IMR-90 (cell line): ENCODE measurements around the gene DSN1. TPM values are rescaled to one million over a fixed set of nuclear protein-coding genes. Genes with fewer than 3 reads are reported as not detected.
A peak's percentile ranks its signal among the peaks of the same experiment; 100 is the strongest.

Experiments used
- ATAC-seq: fragments of 200-7000 bp; cut with Tn5 transposase; 2 replicates; pipeline ENCODE4 v1.9.1; 2020; ENCODE audit warnings: low read depth, mild to moderate bottlenecking, moderate library complexity
- BruUV-seq: library from RNA; stranded (reverse); fragments of 400-500 nt; replicated peaks from 2 replicates; lab custom pipeline; 2021; lab: Mats Ljungman, UMichigan
- CTCF ChIA-PET: fragments of 300-600 bp; formaldehyde crosslinking; extraction: SDS; loops from one replicate; lab custom pipeline; 2021; ENCODE audit warnings: antibody characterized with exemption; lab: Yijun Ruan, JAX
- POLR2A ChIA-PET: fragments of 300-600 bp; sonication (Branson Sonifier 250); formaldehyde crosslinking; loops from one replicate; lab custom pipeline; 2022; ENCODE audit warnings: antibody characterized with exemption; ENCODE audit not compliant: unreplicated experiment; lab: Charles Lee
- DNase-seq: peaks from one replicate; pipeline ENCODE4 v3.0.0; 2013
- H2AFZ ChIP-seq: replicated peaks from 2 replicates; pipeline ENCODE3; 2013; ENCODE audit warnings: low read length, mild to moderate bottlenecking; ENCODE audit not compliant: poor library complexity
- H2AK5ac ChIP-seq: 2 replicates; pipeline ENCODE4 v1.6.1; 2013; ENCODE audit warnings: low read depth, low read length, inconsistent platforms
- H2AK9ac ChIP-seq: replicated peaks from 2 replicates; pipeline ENCODE3; 2013; ENCODE audit warnings: mild to moderate bottlenecking, low read depth, low read length, moderate library complexity; ENCODE audit not compliant: poor library complexity
- H2BK120ac ChIP-seq: 2 replicates; pipeline ENCODE4 v1.6.1; 2013; ENCODE audit warnings: low read depth, low read length, inconsistent platforms
- H2BK15ac ChIP-seq: 3 replicates; pipeline ENCODE4 v1.6.1; 2013; ENCODE audit warnings: low read depth, low read length, inconsistent platforms
- H2BK20ac ChIP-seq: 2 replicates; pipeline ENCODE4 v1.6.1; 2013; ENCODE audit warnings: low read depth, mild to moderate bottlenecking, inconsistent platforms, low read length, moderate library complexity
- H2BK5ac ChIP-seq: 2 replicates; pipeline ENCODE4 v1.6.1; 2013; ENCODE audit warnings: mild to moderate bottlenecking, low read depth, low read length, inconsistent platforms; ENCODE audit not compliant: poor library complexity, severe bottlenecking
- H3K14ac ChIP-seq: replicated peaks from 2 replicates; pipeline ENCODE4 v1.6.1; 2013; ENCODE audit warnings: low read depth, low read length, inconsistent platforms
- H3K18ac ChIP-seq: 2 replicates; pipeline ENCODE4 v1.6.1; 2013; ENCODE audit warnings: low read depth, low read length, control low read depth
- H3K23ac ChIP-seq: 2 replicates; pipeline ENCODE4 v1.6.1; 2013; ENCODE audit warnings: low read depth, low read length, inconsistent platforms
- H3K27ac ChIP-seq: 2 replicates; pipeline ENCODE4 v1.5.1; 2013; ENCODE audit warnings: mild to moderate bottlenecking, control low read depth, low read length; ENCODE audit not compliant: insufficient read depth
- H3K27me3 ChIP-seq: 2 replicates; pipeline ENCODE4 v1.6.1; 2013; ENCODE audit warnings: low read length; ENCODE audit not compliant: control insufficient read depth, insufficient read depth
- H3K36me3 ChIP-seq: 2 replicates; pipeline ENCODE4 v1.6.1; 2013; ENCODE audit warnings: low read length, mixed read lengths; ENCODE audit not compliant: control insufficient read depth, insufficient read depth
- H3K4ac ChIP-seq: 2 replicates; pipeline ENCODE4 v1.6.1; 2013; ENCODE audit warnings: low read depth, low read length, inconsistent platforms
- H3K4me1 ChIP-seq: 2 replicates; pipeline ENCODE4 v1.6.1; 2013; ENCODE audit warnings: low read length, mixed read lengths; ENCODE audit not compliant: control insufficient read depth, insufficient read depth
- H3K4me2 ChIP-seq: 2 replicates; pipeline ENCODE4 v1.6.1; 2013; ENCODE audit warnings: low read depth, mild to moderate bottlenecking, control low read depth, low read length, moderate library complexity
- H3K4me3 ChIP-seq: 2 replicates; pipeline ENCODE4 v1.5.1; 2013; ENCODE audit warnings: low read depth, mild to moderate bottlenecking, control low read depth, low read length, moderate library complexity; ENCODE audit not compliant: insufficient read depth
- H3K56ac ChIP-seq: 2 replicates; pipeline ENCODE4 v1.6.1; 2013; ENCODE audit warnings: low read length, inconsistent platforms; ENCODE audit not compliant: insufficient read depth; ENCODE audit errors: extremely low read depth
- H3K79me1 ChIP-seq, 2 experiments: 2 replicates each; pipeline ENCODE4 v1.6.1; 2013; ENCODE audit warnings: low read length in 2 of 2, inconsistent platforms in 1 of 2, low read depth in 1 of 2
- H3K9ac ChIP-seq: 2 replicates; pipeline ENCODE4 v1.6.1; 2013; ENCODE audit warnings: low read depth, low read length, control low read depth
- H3K9me1 ChIP-seq: 2 replicates; pipeline ENCODE4 v1.6.1; 2013; ENCODE audit warnings: low read length, inconsistent platforms; ENCODE audit not compliant: insufficient read depth
- H3K9me3 ChIP-seq: 2 replicates; pipeline ENCODE4 v1.6.1; 2013; ENCODE audit warnings: low read length; ENCODE audit not compliant: control insufficient read depth, insufficient read depth
- H4K20me1 ChIP-seq: 2 replicates; pipeline ENCODE4 v1.6.1; 2013; ENCODE audit warnings: low read length, inconsistent platforms; ENCODE audit not compliant: insufficient read depth
- H4K5ac ChIP-seq: 2 replicates; pipeline ENCODE4 v1.6.1; 2013; ENCODE audit warnings: mild to moderate bottlenecking, low read depth, low read length, control low read depth
- H4K8ac ChIP-seq, 2 experiments: 2 replicates each; pipeline ENCODE4 v1.6.1; 2013; ENCODE audit warnings: low read depth in 2 of 2, low read length in 2 of 2, control low read depth in 1 of 2, inconsistent platforms in 1 of 2
- H4K91ac ChIP-seq: 2 replicates; pipeline ENCODE4 v1.6.1; 2013; ENCODE audit warnings: low read depth, low read length, inconsistent platforms; ENCODE audit not compliant: insufficient read depth
- CEBPB ChIP-seq: IDR thresholded peaks from 2 replicates; pipeline ENCODE4 v1.6.1; 2012; ENCODE audit warnings: low read depth, low read length, improper control_type of control experiment
- MXI1 ChIP-seq: IDR thresholded peaks from 2 replicates; pipeline ENCODE4 v1.6.1; 2012; ENCODE audit warnings: low read depth, mild to moderate bottlenecking, low read length, moderate library complexity, borderline replicate concordance
- WGBS, 2 experiments: methylation state at CpG; one replicate each; pipeline versions ENCODE4 v1.1.5 to v1.1.7; 2013; ENCODE audit warnings: missing lambda C conversion rate in 2 of 2; ENCODE audit not compliant: insufficient read length in 1 of 2; ENCODE audit errors: extremely low coverage in 2 of 2; 5-methylcytosine and 5-hydroxymethylcytosine counted together
- dilution Hi-C: fragments of 300-500 bp; cut with HindIII; formaldehyde crosslinking; loops from one replicate; pipeline ENCODE4 v1.14.3; 2018; ENCODE audit warnings: low sequenced_read_pairs; ENCODE audit not compliant: unreplicated experiment
- in situ Hi-C: fragments of 300-500 bp; cut with MboI; formaldehyde crosslinking; loops from 3 replicates; pipeline ENCODE4 v1.14.3; 2019; ENCODE audit warnings: low sequenced_read_pairs, inconsistent platforms, mixed read lengths
- intact Hi-C: fragments of 100-400 bp; cut with micrococcal nuclease; formaldehyde crosslinking; loops from 2 replicates; pipeline ENCODE4 v1.10.0; 2022
- polyA plus RNA-seq, 3 experiments: library from polyadenylated mRNA; depleted of rRNA; stranded (reverse); fragments of >200 nt; gene quantifications; 2 replicates each; pipeline ENCODE4 v1.2.3, GENCODE V29; 2012; ENCODE audit warnings: low replicate concordance in 1 of 3
- total RNA-seq: library from RNA; depleted of rRNA; stranded (reverse); fragments of >200 nt; gene quantifications from 2 replicates; pipeline ENCODE4 v1.2.3, GENCODE V29; 2012

DSN1 gene
- total and polyA plus RNA-seq, 2 of the 4 experiments (the other 2 are of a cell fraction), result 10.5 to 16.3 TPM

- H2BK120ac ChIP-seq, result no peak overlapping the region
- H3K14ac ChIP-seq, result 0 out of 2 replicates have a peak overlapping the region, but pooled peaks have one; percentile 14
- no peak overlapping the region for H3K18ac ChIP-seq
- H2BK5ac ChIP-seq, result no peak overlapping the region
- no peak overlapping the region for H4K8ac ChIP-seq
- no peaks in the 10 kb centered on the region for H3K27me3 ChIP-seq
- DNase-seq, result peak; percentile 39
- ChIA-PET CTCF (interaction anchor here (0.6 kb wide), 1 partner anchor 197 kb away, joined by 7 read pairs; no protein-coding TSS in a partner anchor), POLR2A (no interaction called here)
- no peak overlapping the region for H3K56ac ChIP-seq
- H3K27ac ChIP-seq, result peak overlapping the region; percentile 39; the same call in 1 of the 2 replicates
- peaks cover 30% of the 10 kb centered on the region for H3K36me3 ChIP-seq
- peaks cover 14% of the 10 kb centered on the region for H3K4me1 ChIP-seq
- H2BK20ac ChIP-seq, result no peak overlapping the region
- H3K4ac ChIP-seq, result no peak overlapping the region
- H3K9me3 ChIP-seq, result no peaks in the 10 kb centered on the region
- peaks cover 36% of the 10 kb centered on the region for H4K20me1 ChIP-seq
- ATAC-seq, result peak; percentile 69
- H3K9ac ChIP-seq, result no peak overlapping the region
- TF ChIP-seq CEBPB, result peak; percentile 25; the same call in 1 of the 2 replicates
- TF ChIP-seq MXI1, result no peak
- no peak overlapping the region for H2AFZ ChIP-seq
- H2BK15ac ChIP-seq, result no peak overlapping the region
- H3K4me3 ChIP-seq, result no peak overlapping the region
- no peak overlapping the region for H2AK9ac ChIP-seq
- no peak overlapping the region for H4K5ac ChIP-seq
- intact Hi-C loops (no loop called here), in situ Hi-C loops (no loop called here), dilution Hi-C loops (no loop called here)
- no TSS peak for BruUV-seq
- peaks cover 40 to 68% of the 10 kb centered on the region in 2 experiments for H3K79me1 ChIP-seq
- no peak overlapping the region; the same call in 1 of the 2 replicates for H3K4me2 ChIP-seq
- H4K91ac ChIP-seq, result no peak overlapping the region; the same call in 1 of the 2 replicates
- no peak overlapping the region for H2AK5ac ChIP-seq
- no peak overlapping the region for H3K23ac ChIP-seq
- H3K9me1 ChIP-seq, result peaks cover 28% of the 10 kb centered on the region
- no CpG with 5 or more reads among the region's 9 CpGs for WGBS, 2 experiments
These were observed 11.3 kb upstream of the DSN1 start for GRCh38 chr20:36784900-36785299.
